Cardiac fibroblast (primary cell): ENCODE results near the gene ADAMTS9.

Experiments used
- DNase-seq, 2 donors: peaks; one replicate each; pipeline versions ENCODE4 v3.0.0 to v3.0.0-alpha.2; 2010; ENCODE audit warnings: low read depth in 2 of 2
- H3K4me3 ChIP-seq, 2 donors: replicated peaks in 1 of 2; 1 replicate in 1 of 2; 2 replicates in 1 of 2; pipeline ENCODE4 v1.5.1; 2011; ENCODE audit warnings: low read depth in 2 of 2, low read length in 2 of 2, mild to moderate bottlenecking in 2 of 2, moderate library complexity in 1 of 2
- CTCF ChIP-seq: IDR thresholded peaks from one replicate; pipeline ENCODE4 v1.5.1; 2011; ENCODE audit warnings: low read depth, mild to moderate bottlenecking, low read length, inconsistent platforms

Gene ADAMTS9

DNA sequence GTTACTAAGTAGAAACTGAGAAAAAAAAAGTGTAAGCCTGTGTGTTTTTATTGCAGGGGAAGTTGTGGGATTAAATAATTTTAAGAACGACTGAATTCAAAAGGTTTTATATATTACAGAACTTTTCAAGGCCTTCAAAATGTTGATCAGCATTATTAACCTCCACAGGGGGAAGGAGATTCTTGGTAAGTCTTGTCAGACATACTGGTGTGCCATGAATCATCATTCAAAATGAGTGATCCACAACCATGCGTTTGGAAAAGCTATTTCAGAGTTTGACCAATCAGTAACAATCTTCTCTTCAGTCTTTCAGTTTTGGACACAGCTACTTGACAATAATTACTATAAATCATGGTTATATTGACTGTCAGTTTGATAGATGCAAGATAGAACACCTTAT, 70.2 kb downstream of the ADAMTS9 start:
- no peak for DNase-seq
- no peak overlapping the region for H3K4me3 ChIP-seq
- no peak for TF ChIP-seq CTCF

DNA sequence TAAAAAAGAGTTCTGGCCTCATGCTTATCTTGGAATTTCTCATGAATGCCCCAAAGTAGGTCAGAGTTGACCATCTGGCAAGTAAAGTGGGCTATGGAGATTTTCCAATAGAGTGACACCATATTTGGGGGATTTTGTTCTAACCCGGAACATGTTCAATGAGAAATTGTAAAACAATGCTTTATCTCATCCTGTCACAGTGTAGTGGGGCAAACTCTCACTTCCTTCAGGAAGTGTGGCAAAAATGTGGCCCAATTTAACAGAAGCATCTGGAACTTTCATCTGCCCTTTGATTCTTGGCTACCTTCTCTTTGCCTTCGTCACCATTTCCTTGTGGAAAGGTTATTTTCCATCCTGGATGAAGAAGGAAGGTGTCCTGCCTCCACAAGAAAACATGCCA, 70.8 kb downstream of the ADAMTS9 start:
- peak in 1 of 2 donors; percentile 14 for DNase-seq
- no peak overlapping the region for H3K4me3 ChIP-seq
- TF ChIP-seq CTCF = no peak

GRCh38 chr3:64612916-64613526, 74.8 kb downstream of the ADAMTS9 start:
- TF ChIP-seq CTCF = no peak
- DNase-seq = peak in 1 of 2 donors; percentile 5
- H3K4me3 ChIP-seq = no peak overlapping the region

DNA sequence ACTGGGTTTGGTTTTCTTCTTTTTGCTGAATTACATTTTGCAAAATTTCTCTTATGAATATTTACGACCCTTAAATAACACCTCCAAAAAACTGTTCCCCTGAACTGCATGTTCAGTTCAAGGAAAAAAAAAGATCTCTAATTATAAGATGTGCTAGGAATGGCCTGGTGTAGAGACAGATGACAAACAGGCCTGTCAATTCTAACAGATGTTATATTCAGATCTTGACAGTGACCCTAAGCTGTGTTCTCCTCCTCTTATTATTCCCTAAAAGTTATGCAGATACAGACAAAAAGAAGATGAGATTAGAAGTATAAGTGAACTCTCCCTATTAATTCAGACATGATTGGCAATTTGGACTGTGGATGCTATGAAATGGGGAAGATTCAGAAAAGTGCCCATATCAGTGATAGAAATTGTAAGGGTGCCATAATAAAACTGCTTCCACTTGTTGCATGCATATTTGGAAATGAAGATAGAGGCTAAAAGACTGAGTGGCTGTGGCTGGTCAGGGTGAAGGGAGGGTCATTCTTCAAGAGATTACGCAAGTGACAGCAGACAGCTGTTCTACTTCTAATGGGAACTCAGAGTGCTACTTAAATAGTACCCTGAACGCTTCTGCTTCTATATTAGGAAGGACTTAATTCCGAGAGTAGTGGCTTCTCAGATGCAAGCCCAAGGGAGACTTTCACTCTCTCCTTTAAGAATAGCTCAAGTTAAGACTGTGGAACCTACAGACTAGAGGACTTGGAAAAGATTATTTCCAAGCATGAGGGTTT, 75.5 kb downstream of the ADAMTS9 start:
- peak; percentile 65 to 88 for DNase-seq
- no peak overlapping the region for H3K4me3 ChIP-seq
- TF ChIP-seq CTCF = no peak

DNA sequence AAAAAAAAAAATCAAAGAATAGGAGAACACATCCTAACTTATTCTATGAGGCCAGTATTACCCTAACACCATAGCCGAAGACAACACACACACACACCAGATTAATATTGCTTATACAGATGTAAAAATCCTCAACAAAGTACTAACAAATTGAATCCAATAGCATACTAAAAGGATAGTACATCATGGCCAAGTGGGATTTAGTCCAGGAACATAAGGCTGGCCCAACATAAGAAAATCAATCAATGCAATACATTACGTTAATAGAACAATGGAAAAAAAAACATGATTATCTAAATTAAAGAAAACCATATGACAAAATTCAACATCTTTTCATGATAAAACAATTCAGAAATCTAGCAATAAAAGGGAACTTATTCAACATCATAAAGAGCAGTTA, 79.1 kb downstream of the ADAMTS9 start:
- no peak for TF ChIP-seq CTCF
- no peak for DNase-seq
- H3K4me3 ChIP-seq = no peak overlapping the region

GRCh38 chr3:64607032-64607551, 80.7 kb downstream of the ADAMTS9 start:
- no peak for DNase-seq
- H3K4me3 ChIP-seq = no peak overlapping the region
- no peak for TF ChIP-seq CTCF
